ENCODE data around the gene BSPRY.
"Not testable (repeated sequence)": the region's sequence is repeated elsewhere in the genome, so short reads cannot be mapped to it uniquely, and the experiment has no call there.

Gene BSPRY

DNA sequence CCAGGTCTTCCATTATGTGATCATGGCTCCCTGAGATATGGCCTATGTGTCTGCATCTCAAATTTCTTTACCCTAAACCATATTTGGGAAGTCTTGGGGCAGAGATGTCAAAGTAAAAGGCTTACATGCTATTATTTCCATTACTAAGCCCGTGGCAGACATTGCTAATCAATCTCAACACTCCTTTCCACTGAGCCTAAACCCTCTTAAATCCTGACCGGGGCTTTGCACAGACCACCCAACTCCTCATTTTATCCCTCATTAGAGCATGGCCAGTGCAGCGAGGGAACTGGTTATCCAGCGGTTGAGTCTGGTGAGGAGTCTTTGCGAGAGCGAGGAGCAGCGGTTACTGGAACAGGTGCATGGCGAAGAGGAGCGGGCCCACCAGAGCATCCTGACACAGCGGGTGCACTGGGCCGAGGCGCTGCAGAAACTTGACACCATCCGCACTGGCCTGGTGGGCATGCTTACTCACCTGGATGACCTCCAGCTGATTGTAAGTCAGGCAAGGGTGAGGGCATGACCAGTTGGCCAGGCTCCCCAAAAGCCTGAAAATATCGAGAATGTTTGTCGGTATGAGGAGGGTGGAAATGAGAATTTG is 11.0 kb downstream of the BSPRY start:
- TF ChIP-seq, protein P1, sequence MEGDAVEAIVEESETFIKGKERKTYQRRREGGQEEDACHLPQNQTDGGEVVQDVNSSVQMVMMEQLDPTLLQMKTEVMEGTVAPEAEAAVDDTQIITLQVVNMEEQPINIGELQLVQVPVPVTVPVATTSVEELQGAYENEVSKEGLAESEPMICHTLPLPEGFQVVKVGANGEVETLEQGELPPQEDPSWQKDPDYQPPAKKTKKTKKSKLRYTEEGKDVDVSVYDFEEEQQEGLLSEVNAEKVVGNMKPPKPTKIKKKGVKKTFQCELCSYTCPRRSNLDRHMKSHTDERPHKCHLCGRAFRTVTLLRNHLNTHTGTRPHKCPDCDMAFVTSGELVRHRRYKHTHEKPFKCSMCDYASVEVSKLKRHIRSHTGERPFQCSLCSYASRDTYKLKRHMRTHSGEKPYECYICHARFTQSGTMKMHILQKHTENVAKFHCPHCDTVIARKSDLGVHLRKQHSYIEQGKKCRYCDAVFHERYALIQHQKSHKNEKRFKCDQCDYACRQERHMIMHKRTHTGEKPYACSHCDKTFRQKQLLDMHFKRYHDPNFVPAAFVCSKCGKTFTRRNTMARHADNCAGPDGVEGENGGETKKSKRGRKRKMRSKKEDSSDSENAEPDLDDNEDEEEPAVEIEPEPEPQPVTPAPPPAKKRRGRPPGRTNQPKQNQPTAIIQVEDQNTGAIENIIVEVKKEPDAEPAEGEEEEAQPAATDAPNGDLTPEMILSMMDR (IDR thresholded peaks at IDR 0.05; ENCODE audit: low read depth, low read length): no peak
- no peaks in the 10 kb centered on the region for H3K36me3 ChIP-seq
- peaks cover 4% of the 10 kb centered on the region for H3K4me1 ChIP-seq

DNA sequence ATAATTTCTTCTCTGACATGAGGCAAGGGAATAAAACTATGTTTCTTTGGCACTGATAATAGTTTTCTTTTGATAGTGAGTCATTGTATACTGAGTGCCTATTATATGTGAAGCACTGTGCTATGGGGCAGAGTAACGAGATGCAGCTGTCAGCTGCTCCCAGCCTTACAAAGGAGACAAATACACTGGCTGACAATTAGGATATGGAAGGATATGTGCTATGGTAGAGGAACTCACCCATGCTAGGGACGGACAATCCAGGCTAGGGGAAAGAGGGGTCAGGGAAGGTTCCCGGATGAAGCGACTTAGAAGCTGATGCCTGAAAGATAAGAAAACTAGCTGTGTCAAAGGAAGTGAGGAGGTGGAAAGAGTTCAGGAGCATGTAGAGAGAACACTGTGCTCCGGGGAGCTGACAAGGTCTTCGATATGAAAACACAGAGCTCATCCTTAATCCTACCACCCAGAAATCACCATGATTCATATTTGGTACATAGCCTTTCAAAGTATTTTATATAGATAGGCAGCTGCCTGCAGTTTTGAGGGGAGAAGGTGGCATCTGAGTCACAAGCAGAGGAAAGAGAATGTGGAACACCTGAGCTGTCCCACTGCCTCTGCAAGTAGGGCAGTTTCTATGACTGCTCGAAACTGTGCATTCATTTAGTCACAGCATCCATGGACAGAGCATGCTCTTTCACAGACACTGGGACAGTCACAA is 12.1 kb downstream of the BSPRY start:
- TF ChIP-seq, protein P1 (IDR thresholded peaks at IDR 0.05; ENCODE audit: low read depth, low read length): no peak
- Histone ChIP-seq H3K4me1 (peaks cover 4% of the 10 kb centered on the region), H3K27me3 (peaks cover 3% of the 10 kb centered on the region; the same call in 1 of the 2 replicates), H3K9me3 (no peaks in the 10 kb centered on the region), H3K4me3 (ENCODE audit: low read depth, low read length) (no peak overlapping the region), H3K36me3 (no peaks in the 10 kb centered on the region)
- DNase-seq: no peak

More for the DNA sequence above, 11.0 kb downstream of the BSPRY start:
- no peak for DNase-seq
- peaks cover 3% of the 10 kb centered on the region; the same call in 1 of the 2 replicates for H3K27me3 ChIP-seq
- no peaks in the 10 kb centered on the region for H3K9me3 ChIP-seq
- H3K4me3 ChIP-seq (ENCODE audit: low read depth, low read length): no peak overlapping the region

DNA sequence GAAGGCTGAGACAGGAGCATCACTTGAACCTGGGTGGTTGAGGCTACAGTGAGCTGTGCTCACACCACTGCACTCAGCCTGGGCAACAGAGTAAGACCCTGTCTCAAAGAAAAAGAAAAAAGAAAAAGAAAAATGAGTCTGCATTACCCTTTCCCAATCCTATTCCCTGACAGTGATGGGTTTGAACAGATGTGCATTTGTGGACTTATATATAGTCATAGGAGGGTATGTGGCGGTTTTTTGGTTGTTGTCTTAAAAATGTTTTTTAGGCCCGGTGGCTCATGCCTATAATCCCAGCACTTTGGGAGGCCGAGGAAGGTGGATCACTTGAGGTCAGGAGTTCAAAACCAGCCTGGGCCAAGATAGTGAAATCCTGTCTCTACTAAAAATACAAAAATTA is 14.0 kb downstream of the BSPRY start:
- no peak overlapping the region for H3K4me3 ChIP-seq (ENCODE audit: low read depth, low read length)
- H3K4me1 ChIP-seq: peaks cover 4% of the 10 kb centered on the region
- no peaks in the 10 kb centered on the region for H3K9me3 ChIP-seq
- H3K36me3 ChIP-seq: no peaks in the 10 kb centered on the region
- TF ChIP-seq, protein P1 (IDR thresholded peaks at IDR 0.05; ENCODE audit: low read depth, low read length): no peak
- DNase-seq: no peak
- no peaks in the 10 kb centered on the region for H3K27me3 ChIP-seq

DNA sequence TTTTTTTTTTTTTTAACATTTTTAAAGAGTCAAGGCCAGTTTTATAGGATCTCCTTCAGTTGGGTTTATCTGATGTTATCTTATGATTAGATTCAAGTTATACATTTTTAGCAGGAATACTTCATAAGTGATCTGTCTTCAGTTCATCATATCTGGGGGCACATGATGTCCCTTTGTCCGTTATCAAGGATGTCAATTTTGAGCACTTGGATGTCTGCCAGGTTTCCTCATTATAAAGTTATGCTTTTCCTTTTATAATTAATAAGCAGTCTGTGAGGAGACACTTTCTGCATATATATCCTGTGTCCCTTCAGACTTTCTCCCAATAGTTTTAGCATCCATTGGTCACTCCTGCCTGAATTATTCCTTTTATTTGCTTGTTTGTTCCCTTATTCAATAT is 15.6 kb downstream of the BSPRY start:
- no peak overlapping the region for H3K4me3 ChIP-seq (ENCODE audit: low read depth, low read length)
- peaks cover 4% of the 10 kb centered on the region for H3K4me1 ChIP-seq
- no peaks in the 10 kb centered on the region for H3K36me3 ChIP-seq
- no peak for DNase-seq
- H3K9me3 ChIP-seq: no peaks in the 10 kb centered on the region
- TF ChIP-seq, protein P1 (IDR thresholded peaks at IDR 0.05; ENCODE audit: low read depth, low read length): no peak
- H3K27me3 ChIP-seq: no peaks in the 10 kb centered on the region

DNA sequence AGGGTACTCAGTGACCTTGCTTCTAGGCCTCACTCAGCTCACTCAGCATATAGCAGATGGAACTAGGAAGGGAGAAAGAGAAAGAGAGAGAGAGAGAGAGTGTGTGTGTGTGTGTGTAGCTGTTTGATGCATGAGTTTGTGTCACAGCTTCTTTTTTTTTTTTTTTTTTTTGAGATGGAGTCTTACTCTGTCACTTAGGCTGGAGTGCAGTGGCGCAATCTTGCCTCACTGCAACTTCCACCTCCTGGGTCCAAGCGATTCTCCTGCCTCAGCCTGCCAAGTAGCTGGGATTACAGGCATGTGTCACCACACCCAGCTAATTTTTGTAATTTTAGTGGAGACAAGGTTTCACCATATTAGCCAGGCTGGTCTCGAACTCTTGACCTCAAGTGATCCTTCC is 16.3 kb downstream of the BSPRY start:
- H3K9me3 ChIP-seq; H3K4me1 ChIP-seq; H3K36me3 ChIP-seq; H3K27me3 ChIP-seq; DNase-seq; H3K4me3 ChIP-seq (ENCODE audit: low read depth, low read length): not testable (repeated sequence)

DNA sequence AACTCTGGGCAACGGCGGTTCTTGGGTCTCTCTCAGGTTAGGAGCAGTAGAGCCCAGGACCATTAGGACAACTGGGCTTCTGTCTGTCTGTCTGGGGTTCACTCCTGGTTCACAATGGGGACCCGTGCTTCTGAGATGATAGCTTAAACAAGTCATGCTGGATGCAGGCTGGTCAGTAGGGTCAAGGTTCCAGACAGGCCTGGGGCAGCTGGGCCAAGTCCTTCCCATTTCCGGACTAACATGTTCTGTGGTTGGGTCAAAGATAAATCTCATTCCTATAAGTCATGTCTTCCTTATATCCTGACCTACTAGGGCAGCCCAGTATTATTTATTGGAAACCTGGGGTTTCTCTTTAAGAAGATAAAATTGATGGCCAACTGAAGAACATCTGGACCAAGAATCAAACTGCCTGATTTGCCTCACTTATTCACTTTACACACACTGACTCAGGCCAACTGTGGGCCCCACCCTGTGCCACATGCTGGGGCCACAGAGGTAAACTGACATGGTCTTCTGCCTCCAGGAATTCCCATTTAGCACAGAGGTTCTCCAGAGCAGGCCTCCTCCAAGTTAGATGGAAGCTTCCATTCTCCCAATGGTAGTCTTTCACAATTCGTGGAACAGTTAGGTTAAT is 19.1 kb downstream of the BSPRY start:
- TF ChIP-seq, protein P1 (IDR thresholded peaks at IDR 0.05; ENCODE audit: low read depth, low read length): no peak
- Histone ChIP-seq H3K36me3 (no peaks in the 10 kb centered on the region), H3K9me3 (no peaks in the 10 kb centered on the region), H3K27me3 (no peaks in the 10 kb centered on the region), H3K4me1 (peaks cover 4% of the 10 kb centered on the region), H3K4me3 (ENCODE audit: low read depth, low read length) (no peak overlapping the region)
- no peak for DNase-seq
